Skeletal muscle satellite cell (primary cell): ENCODE results near the gene TP53BP1.

ENCODE experiments used
- H3K27me3 ChIP-seq: 2 replicates; pipeline ENCODE4 v1.7.0; 2013; ENCODE audit warnings: low read length; ENCODE audit not compliant: control insufficient read depth, insufficient read depth
- H3K36me3 ChIP-seq: 2 replicates; pipeline ENCODE4 v1.7.0; 2013; ENCODE audit warnings: mild to moderate bottlenecking, control low read depth, low read length; ENCODE audit not compliant: insufficient read depth
- H3K4me1 ChIP-seq: 2 replicates; pipeline ENCODE4 v1.7.0; 2013; ENCODE audit warnings: low read length; ENCODE audit not compliant: control insufficient read depth, insufficient read depth
- H3K4me2 ChIP-seq: 2 replicates; pipeline ENCODE4 v1.7.0; 2013; ENCODE audit warnings: mild to moderate bottlenecking, low read length
- H3K4me3 ChIP-seq: 2 replicates; pipeline ENCODE4 v1.7.0; 2013; ENCODE audit warnings: low read length
- H3K9ac ChIP-seq: 2 replicates; pipeline ENCODE4 v1.7.0; 2013; ENCODE audit warnings: mild to moderate bottlenecking, low read depth, low read length, moderate library complexity
- H3K9me3 ChIP-seq: replicated peaks from 2 replicates; pipeline ENCODE4 v1.7.0; 2013; ENCODE audit warnings: mild to moderate bottlenecking, control low read depth, low read length

Gene TP53BP1

GRCh38 chr15:43361313-43361903 lies 131.5 kb downstream of the TP53BP1 start:
- Histone ChIP-seq H3K4me3 (no peak overlapping the region), H3K4me1 (no peaks in the 10 kb centered on the region), H3K36me3 (peaks cover 70% of the 10 kb centered on the region), H3K4me2 (no peak overlapping the region), H3K9me3 (peaks cover 30% of the 10 kb centered on the region), H3K27me3 (no peaks in the 10 kb centered on the region), H3K9ac (no peak overlapping the region)

GRCh38 chr15:43360821-43361220 lies 132.1 kb downstream of the TP53BP1 start:
- Histone ChIP-seq H3K9ac (no peak overlapping the region), H3K4me1 (no peaks in the 10 kb centered on the region), H3K9me3 (peaks cover 30% of the 10 kb centered on the region), H3K4me3 (no peak overlapping the region), H3K4me2 (no peak overlapping the region), H3K27me3 (no peaks in the 10 kb centered on the region), H3K36me3 (peaks cover 64% of the 10 kb centered on the region)
